A549 treated with AZD2906 at 1 μM for 4 hours (cell line): Measurements from ENCODE around the gene ADCY2. TPM values are rescaled to one million over a fixed set of nuclear protein-coding genes. Genes with fewer than 3 reads are reported as not detected.

Experiments used
- total RNA-seq: library from RNA; stranded (reverse); fragments of 200-300 nt; extraction: Qiagen RNA extraction; gene quantifications from 5 replicates; pipeline ENCODE4 v1.2.3, GENCODE V29; 2022

The ADCY2 gene
- not detected in 5 replicates for total RNA-seq

GRCh38 chr5:7395947-7396712, at the start of gene ADCY2:
TSS of gene ADCY2 (plus strand) at chr5:7396138. CDS start at chr5:7396297, 159 bp downstream.

DNA sequence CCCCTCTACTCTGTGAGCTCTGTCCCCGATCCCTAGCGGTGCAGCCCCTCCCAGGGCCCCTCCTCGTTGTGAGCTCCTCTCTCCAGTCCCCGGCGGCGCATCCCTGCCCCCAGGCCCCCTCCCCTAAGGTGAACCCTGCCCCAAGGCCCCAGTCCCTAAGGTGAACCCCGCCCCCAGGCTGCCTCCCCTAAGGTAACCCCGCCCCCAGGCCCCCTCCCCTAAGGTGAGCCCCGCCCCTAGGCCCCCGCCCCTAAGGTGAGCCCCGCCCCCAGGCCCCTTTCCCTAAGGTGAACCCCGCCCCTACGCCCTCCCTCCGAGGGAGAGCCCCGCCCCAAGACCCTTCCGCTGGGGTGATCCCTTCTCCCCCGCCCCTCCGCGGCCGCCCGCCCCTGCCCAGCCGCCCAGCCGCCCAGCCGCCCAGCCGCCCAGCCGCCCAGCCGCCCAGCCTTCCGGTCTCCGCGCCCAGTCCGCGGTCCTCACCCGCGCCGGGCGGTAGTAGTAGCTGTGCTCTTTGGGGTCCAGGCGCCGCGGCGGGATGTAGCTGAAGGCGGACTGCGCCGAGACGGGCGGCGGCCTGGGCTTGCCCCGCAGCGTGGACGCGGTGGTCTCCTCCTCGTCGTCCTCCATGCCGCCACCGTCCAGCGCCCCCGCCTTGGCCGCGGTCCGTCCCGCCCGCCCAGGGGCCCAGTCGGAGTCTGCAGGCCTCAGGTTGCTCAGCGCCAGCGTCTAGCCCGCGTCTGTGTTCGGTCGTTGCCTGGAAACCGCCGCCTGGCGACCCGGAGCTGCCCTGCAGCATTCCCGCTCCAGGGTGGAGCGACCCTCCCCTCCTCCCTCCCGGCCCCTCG, 454.7 kb downstream of the ADCY2 start, which contains the start of gene CFAP90:
Gene CFAP90, minus strand, starts transcription at position 739 of the 845 bp plus-strand sequence. Its CDS starts 112 bp downstream, at position 627.

GRCh38 chr5:7868773-7869473, 473.0 kb downstream of the ADCY2 start, which contains the start of the genes FASTKD3 and MTRR:
TSS of gene FASTKD3 (minus strand) at chr5:7869031. CDS start at chr5:7868083, 948 bp downstream.
TSS of gene MTRR (plus strand) at chr5:7869148. CDS start at chr5:7870795, 1,647 bp downstream.

